GM19438 (cell line): ENCODE results near the gene BCAS3.

Experiments used
- ATAC-seq: cut with Tn5 transposase; IDR thresholded peaks from one replicate; pipeline ENCODE4 v1.9.1; 2021; ENCODE audit warnings: low read depth; ENCODE audit not compliant: unreplicated experiment

Gene BCAS3

GRCh38 chr17:61175298-61176142 lies 497.9 kb downstream of the BCAS3 start:
- no peak for ATAC-seq

DNA sequence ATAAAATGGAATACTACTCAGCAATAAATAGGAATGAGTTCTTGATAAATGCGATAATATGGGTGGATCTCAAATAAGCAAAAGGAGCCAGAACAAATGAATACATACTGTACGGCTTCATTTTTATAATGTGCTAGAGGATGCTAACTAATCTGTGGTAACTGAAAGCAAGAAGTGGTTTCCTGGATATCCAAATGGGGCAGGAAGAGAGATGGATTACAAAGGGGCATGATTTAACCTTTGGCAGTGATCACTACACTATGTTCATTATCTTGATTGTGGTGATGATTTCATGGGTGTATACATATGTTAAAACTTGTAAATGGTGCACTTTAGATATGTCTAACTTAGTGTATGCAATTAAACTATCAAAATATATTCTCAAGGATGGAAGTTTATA lies 499.7 kb downstream of the BCAS3 start:
- no peak for ATAC-seq

GRCh38 chr17:61178284-61178683 lies 500.6 kb downstream of the BCAS3 start:
- ATAC-seq, result no peak

GRCh38 chr17:61179380-61179806 lies 501.7 kb downstream of the BCAS3 start:
- ATAC-seq, result no peak

GRCh38 chr17:61183793-61184192 lies 506.1 kb downstream of the BCAS3 start:
- no peak for ATAC-seq

GRCh38 chr17:61185385-61185784 lies 507.7 kb downstream of the BCAS3 start:
- ATAC-seq, result no peak

DNA sequence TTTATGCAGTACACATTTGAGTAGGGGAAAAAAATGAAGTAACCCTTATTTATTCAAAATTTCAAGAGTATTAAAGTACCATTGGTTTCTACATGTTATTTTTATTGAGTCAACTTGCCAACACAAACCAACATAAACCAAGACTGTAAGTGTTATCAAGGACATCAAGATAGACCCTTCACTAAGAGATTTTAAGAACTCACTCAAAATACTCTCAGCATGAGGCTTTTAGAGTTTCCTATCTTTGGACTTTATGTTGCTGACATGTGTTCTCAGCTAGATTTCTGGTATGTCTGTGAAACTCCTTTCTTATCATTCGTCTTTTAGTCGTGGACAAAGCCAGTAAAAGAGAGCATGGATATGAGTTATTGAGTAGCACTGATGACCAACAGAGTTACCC lies 509.4 kb downstream of the BCAS3 start:
- ATAC-seq, result no peak

DNA sequence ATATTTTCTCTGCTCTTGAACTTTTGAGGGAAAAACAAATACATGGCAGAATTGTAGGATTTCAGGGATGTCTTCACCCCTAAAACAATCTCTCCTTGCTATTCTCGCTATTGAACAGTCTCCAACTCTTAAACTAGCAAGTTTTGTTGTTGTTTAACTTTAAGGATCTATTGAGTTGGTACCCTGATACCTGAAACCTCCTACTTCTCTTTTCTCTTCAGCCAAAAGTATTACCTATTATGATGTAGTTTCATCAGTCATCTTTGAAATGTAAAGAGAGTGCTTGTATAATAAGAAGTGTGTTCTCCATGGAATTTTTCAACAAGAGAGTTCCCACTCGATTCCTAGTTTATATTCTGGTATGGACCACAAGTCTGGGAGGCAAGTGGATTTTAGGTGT lies 510.4 kb downstream of the BCAS3 start:
- ATAC-seq, result no peak

DNA sequence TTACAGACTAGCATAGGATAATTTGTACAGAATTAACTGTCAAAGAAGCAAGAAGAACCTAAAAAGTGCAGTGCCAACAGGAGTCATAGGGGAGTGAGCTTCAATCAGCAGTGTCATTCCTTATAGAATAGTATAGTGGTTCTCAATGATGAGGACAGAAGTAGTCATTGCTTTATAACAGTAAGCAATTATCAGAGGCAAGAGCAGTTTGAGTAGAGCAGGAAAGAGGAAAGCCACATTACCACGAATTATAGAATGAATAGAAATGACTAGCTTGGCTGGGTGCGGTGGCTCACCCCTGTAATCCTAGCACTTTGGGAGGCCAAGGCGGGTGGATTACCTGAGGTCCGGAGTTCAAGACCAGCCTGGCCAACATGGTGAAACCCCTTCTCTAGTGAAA lies 512.3 kb downstream of the BCAS3 start:
- no peak for ATAC-seq

DNA sequence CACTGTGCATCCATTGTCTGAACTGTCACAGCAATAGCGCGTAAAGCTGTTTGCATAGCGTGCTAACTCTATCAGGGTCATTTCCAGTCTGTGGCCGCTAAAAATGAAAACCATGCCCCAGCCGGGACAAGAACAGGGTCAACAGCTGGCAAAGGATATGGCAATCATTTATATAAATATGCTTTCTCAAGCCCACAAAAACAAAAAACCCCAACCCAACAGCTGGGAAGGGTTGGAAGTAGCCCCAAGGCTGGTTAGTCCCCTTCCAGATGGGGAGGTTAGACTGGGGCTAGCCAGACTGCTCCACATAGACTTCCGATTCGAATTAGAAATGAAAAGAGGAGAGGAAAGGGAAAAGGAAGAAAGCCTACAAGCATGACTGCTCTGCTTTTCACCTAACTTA lies 518.7 kb downstream of the BCAS3 start:
- ATAC-seq, result no peak

- ATAC-seq, result no peak
These were observed 519.1 kb downstream of the BCAS3 start for GRCh38 chr17:61196799-61197198.

DNA sequence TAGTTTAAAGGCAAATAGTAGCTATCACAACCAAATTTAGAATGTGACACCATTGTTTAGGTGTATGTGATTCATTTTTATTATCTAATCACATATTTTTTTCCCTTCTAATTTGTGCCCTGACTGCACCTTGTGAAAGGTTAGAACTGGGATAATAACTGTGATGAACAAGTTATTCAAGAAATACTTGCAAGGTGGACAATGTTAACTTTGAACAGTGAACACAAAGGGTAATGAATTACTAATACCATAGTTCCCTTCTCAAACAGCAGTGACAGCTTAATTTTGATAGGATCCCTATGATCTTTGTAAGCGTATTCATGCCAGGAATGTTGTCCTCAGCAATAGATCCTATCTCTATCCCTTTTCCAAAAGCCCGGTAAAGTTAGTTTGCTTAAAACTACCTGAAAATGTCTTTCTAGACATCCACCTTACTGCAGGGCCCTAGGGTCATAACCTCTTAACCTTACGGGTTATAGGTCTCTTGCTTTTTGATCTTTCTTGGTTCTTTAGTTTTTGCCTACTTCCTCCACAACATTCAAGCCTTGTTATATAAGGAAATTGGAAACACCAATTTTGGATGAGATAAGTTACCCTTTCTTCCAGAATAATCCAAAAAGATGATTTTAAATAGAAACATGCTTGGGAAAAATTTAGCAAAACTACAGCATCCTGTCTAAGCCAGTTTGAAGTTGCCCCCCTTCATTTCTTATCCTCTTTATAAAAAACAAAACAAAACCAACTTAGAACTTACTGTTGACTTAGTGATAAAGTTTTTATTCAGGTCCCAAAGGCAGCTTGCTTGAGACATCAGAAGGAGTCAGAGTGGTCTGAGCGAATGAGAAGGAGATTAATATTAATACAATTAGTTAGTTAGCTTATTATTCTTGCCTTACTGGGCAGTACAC lies 522.0 kb downstream of the BCAS3 start:
- ATAC-seq, result no peak

DNA sequence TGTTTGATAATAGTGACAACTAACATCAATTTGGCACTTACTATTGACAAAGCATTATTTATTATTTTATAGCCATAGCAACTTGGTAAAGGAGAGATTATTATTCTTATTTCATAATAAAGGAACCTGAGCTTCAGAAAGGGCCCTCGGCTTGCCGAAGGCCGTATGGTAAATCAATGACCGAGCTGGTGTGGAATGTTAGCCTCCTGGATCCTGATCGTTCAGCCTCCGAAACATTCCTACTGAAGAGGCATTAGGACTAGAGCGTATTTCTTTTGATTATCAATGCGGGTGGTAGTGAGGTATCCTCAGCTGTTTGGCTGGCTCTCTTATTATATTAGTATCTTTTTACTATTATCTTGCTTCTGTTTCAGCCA lies 522.7 kb downstream of the BCAS3 start:
- ATAC-seq, result no peak

DNA sequence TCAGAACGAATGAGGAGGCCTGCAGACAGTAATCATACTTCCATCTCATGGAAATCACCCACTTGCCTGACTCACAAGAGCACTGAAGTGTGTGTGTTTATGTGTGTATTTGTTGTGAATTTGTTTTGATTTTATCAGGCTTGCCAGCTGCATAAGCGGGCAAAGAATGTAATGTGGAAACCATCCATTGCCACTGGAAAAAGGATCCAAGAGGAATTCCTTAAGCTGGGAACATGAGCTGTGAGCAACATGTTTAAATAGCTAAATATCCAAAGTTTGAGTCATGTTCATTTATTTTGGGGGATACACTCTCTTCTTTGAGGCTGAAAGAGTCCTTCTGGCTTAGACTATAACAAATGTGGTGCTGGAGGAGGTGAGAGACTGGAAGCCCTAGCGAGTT lies 523.6 kb downstream of the BCAS3 start:
- ATAC-seq, result no peak

DNA sequence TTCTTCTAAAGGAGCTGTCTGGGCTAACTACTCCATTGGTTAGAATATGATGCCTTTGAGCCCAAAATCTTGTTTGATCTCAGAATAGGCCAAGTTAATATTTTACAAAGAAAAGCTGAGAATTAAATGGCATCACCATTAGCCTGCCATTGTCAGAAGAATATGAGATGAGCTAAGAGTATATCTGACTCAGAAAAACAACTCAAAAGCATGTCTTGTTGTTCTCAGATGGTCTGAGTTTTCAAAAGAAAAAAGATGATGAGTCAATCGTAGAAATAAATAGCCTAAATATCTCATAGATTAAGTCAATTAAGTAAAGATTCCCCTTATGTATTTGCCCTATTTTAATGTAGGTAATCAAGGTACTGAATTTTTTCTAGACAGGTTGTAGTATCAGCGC lies 524.9 kb downstream of the BCAS3 start:
- no peak for ATAC-seq

- ATAC-seq, result no peak
These were observed 526.0 kb downstream of the BCAS3 start for GRCh38 chr17:61203671-61204131.

GRCh38 chr17:61204456-61204855 lies 526.8 kb downstream of the BCAS3 start:
- no peak for ATAC-seq

GRCh38 chr17:61205401-61205800 lies 527.8 kb downstream of the BCAS3 start:
- ATAC-seq, result no peak

DNA sequence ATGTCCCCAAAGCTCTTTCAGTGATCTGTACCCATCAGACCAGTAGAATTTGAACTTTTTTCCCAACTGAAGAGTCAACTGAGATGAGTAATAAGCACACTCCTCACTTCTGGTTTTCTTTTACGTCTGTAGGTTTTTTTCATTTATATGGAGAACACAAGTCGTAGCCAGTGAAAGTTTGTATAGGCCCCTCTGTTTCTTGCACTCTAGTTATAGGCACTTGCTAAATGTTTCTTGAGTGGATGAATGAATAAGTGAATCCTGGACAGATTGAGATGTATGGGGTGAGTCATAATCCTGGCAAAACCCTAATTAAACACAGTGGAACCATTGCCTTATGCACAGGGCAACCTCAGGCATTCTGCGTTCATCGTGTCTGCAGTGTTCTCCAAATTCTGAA lies 528.3 kb downstream of the BCAS3 start:
- no peak for ATAC-seq

- ATAC-seq, result no peak
These were observed 529.3 kb downstream of the BCAS3 start for GRCh38 chr17:61206922-61207321.

DNA sequence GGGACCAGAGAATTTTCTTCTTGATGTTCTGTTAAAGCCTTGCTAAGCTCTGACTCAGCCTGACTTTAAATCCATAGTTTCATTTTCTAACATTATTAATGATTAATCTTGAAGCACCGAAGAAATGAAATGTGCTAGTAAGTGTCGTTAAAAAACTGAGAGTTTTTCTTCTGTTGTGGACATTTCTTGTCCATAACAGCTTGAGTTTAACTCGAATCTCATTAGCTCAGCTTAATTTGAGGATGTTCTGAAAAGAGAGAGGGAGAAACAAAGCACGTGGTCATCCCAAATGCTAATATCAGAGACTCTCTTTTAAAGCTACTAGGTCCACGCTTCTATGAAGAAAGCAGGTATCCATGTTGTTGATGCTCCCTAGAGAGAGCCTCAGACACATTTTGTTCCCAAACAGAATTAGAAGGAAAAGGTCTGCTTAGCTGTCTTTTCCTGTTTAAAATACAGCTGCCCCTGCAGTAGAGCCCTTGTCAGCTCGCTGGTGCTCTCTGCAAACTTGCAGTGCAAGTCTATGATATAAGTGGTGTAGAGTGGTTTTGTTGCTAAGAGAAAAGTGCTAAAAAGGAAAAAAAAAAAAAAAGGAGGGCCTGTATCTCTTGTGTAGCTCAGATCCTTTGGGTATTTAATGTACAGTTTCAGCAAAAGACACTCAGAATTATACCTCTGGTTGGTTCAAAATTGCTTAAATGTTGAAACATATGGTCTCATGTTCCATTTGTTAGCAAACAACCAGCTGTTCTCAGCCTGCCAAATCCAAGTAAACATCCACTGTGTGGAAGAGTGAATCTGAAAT lies 530.9 kb downstream of the BCAS3 start:
- ATAC-seq, result no peak
